Measurements from ENCODE around the gene UBE2B.

GRCh38 chr5:134327327-134327726 is 44.0 kb upstream of the UBE2B start:
- TF ChIP-seq, protein P1, sequence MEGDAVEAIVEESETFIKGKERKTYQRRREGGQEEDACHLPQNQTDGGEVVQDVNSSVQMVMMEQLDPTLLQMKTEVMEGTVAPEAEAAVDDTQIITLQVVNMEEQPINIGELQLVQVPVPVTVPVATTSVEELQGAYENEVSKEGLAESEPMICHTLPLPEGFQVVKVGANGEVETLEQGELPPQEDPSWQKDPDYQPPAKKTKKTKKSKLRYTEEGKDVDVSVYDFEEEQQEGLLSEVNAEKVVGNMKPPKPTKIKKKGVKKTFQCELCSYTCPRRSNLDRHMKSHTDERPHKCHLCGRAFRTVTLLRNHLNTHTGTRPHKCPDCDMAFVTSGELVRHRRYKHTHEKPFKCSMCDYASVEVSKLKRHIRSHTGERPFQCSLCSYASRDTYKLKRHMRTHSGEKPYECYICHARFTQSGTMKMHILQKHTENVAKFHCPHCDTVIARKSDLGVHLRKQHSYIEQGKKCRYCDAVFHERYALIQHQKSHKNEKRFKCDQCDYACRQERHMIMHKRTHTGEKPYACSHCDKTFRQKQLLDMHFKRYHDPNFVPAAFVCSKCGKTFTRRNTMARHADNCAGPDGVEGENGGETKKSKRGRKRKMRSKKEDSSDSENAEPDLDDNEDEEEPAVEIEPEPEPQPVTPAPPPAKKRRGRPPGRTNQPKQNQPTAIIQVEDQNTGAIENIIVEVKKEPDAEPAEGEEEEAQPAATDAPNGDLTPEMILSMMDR (IDR thresholded peaks at IDR 0.05): no peak
- TF ChIP-seq POLR2A (IDR thresholded peaks at IDR 0.05) (no peak), POLR2AphosphoS5 (IDR thresholded peaks at IDR 0.05) (no peak)

Data from stomach (tissue), 4 donors.